Right renal pelvis (tissue), 4 donors: ENCODE measurements around the gene IKBKE. TPM values are rescaled to one million over a fixed set of nuclear protein-coding genes. Genes with fewer than 3 reads are reported as not detected.
"Not testable (repeated sequence)": the region's sequence is repeated elsewhere in the genome, so short reads cannot be mapped to it uniquely, and the experiment has no call there.

Experiments
- DNase-seq, 4 donors: peaks; one replicate each; pipeline ENCODE4 v3.0.0-alpha.2; 2013; ENCODE audit warnings: low read depth in 4 of 4, low spot score in 3 of 4, missing footprints in 1 of 4
- polyA plus RNA-seq, 4 donors: library from polyadenylated mRNA; unstranded; fragments of 120-200 nt; gene quantifications; one replicate each; pipeline ENCODE4 v1.2.1, GENCODE V29; 2013; ENCODE audit not compliant: insufficient read length in 4 of 4

Gene IKBKE
- polyA plus RNA-seq, 4 donors = 4.3 to 4.9 (median 4.6) TPM

DNA sequence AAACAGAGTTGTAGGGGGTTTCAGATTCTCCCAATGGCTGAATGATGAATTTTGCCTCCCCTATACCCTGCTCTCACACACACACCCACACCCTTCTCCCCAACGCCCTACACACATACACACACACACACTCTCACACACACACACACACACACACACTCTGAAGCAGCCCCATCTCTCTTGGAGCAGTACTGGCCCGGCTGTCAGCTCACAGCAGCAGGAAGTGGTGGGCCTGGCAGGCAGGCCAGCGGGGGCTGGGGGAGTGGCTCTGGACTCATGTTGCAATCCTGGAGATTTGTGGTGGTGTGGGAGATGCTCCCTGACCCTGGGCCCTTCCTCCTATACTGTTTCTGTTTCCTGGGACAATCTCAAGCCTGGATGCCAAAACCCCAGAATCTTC, 2.2 kb downstream of the IKBKE start:
- DNase-seq = no peak

- no peak for DNase-seq
Observed at GRCh38 chr1:206472886-206473285, 2.6 kb downstream of the IKBKE start.

DNA sequence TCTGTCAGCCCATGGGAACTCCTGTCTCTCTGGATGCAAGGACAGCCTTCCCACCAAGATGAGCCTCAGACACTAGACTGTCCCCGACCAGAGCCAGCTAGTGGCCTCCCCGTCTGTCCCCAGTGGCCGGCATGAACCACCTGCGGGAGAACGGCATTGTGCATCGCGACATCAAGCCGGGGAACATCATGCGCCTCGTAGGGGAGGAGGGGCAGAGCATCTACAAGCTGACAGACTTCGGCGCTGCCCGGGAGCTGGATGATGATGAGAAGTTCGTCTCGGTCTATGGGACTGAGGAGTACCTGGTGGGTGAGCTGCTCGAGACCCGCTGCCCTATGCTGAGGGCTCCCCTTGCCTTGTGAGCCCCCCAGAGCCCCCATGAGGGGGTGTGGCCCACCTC, 5.8 kb downstream of the IKBKE start:
- DNase-seq = no peak

GRCh38 chr1:206476591-206476990, 6.3 kb downstream of the IKBKE start:
- DNase-seq = no peak

GRCh38 chr1:206477110-206477509, 6.8 kb downstream of the IKBKE start:
- DNase-seq = no peak

DNA sequence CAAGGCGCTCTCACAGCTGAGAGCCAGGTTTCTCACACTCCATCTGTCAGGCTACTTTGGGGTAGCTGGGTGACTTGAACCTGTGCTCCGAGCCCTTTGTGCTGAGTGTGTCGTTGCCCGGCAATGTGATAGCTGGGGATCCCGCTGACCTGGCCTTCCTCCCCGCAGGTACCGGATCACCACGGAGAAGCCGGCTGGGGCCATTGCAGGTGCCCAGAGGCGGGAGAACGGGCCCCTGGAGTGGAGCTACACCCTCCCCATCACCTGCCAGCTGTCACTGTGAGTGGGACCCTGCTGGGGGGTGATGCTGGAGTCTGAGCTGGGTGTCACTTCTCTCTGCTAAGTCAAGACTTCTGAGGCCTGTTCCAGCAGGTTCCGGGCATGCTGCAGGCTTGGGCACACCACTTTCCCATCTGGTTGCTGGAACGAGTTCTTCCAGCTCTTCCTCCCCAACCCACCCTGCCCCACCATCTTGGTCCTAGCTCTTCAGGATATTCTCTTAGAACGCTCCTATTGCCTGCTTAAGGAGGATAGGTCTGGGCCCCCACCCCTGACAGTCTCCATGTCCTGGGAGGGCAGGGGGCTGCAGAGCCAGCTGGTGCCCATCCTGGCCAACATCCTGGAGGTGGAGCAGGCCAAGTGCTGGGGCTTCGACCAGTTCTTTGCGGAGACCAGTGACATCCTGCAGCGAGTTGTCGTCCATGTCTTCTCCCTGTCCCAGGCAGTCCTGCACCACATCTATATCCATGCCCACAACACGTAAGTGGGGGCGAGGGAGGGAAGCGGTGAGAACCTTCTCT, 7.5 kb downstream of the IKBKE start:
- no peak for DNase-seq

DNA sequence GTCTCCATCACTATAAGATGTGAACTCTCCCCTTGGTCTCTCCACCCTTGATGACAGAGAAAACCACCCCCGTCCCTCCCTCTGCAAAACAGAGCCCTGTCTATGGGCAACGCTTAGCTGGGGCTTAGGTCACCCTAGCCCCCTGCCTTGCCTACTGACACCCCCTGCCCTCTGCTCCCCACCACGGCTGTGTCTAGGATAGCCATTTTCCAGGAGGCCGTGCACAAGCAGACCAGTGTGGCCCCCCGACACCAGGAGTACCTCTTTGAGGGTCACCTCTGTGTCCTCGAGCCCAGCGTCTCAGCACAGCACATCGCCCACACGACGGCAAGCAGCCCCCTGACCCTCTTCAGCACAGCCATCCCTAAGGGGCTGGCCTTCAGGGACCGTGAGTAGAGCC, 8.5 kb downstream of the IKBKE start:
- DNase-seq = no peak

GRCh38 chr1:206479183-206480125, 9.2 kb downstream of the IKBKE start:
- peak in 2 of 4 donors; percentile 71 to 80 for DNase-seq

DNA sequence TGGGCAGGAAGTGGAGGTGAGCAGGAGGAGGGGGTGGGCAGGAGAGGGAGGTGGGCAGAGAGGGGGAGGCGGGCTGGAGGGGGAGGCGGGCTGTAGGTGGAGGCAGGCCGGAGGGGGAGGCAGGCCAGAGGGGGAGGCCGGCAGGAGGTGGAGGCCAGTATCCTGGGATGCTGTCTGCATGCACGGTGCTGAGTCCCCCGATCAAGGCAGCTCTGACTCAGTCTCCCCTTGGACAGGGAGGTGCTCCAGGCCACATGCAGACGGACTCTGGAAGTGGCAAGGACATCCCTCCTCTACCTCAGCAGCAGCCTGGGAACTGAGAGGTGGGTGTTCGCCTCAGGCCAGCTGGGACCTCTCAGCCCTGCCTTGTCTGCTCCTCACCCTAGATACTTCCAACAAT, 9.9 kb downstream of the IKBKE start:
- no peak for DNase-seq

DNA sequence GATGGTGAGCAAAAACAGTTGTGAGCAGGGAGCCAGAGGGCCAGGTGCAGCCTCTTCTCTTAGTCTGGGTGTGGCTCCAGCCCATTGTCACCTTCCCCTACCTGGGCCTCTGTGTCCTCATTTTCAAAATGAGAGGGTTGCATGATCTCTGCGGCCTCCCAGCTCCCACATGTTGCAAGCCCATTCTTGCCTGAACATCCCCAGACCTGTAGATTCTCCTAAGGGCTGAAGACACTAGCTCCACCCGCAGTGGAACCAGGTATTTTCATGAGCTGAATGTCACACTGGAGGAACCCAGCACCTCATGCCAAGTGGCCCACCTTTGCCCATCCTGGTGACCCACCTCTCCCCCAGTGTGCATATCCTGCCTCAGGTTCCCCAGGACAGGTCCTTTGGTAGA, 12.3 kb downstream of the IKBKE start:
- DNase-seq = no peak

DNA sequence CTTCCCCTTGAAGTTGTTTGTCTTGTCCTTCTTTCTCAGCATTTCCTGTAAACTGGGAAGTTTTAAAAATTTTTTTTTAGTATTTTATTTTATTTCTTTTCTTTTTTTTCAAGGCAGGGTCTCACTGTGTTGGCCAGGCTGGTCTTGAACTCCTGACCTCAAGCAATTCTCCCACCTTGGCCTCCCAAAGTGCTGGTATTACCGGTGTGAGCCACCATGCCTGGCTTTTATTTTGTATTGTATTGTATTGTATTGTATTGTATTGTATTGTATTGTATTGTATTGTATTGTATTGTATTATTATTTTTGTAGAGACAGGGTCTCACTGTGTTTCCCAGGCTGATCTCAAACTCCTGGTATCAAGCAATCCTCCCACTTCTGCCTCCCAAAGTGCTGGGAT, 13.6 kb downstream of the IKBKE start:
- DNase-seq = not testable (repeated sequence)

DNA sequence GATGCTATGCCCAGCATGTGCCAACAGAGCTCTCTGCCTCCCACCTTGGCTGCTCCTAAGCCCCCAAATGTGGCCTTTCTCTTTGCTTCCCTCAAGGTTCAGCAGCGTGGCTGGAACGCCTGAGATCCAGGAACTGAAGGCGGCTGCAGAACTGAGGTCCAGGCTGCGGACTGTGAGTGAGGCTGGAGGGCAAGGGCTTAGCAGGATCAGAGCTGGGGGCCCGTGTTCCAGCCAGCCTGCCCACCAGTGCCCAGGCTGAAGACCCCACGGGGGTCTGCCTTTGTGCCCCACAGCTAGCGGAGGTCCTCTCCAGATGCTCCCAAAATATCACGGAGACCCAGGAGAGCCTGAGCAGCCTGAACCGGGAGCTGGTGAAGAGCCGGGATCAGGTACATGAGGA, 14.6 kb downstream of the IKBKE start:
- no peak for DNase-seq

DNA sequence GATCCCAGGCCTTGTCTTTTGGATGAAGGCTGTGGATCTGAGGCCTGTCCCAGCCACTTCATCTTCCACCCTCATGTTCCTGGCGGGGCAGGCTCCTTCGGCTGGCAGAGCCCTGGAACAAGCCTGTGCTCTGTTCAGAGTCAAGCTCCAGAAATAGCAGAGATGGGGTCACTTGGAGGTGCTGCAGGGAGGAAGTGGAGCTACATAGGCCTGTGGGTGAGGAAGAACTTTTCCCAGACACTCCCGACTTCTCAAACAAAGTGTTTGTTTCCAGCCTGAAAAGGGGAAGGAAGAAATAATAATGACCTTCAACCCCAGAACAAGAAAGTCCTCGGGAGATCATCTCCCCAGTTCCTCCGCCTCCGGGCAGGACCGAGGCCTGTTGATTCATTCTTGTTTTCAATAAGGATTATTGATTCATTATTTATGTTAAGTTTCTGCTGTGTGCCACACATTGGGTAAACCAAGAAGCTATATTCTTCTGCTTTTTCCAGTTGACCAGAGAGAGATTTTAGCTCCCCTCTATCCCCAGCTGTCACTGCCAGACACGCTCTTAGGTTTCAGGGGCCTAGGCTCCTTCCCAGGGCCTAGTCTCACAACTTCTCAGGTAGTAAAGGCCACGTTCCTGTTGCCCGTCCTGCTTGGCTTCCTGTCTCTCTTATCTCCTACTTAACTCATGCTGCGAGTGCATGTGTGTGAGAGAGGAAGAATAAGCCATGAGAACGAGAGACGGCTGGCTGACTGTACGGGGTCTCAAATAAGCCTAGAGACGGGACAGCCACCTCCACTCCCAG, 16.9 kb downstream of the IKBKE start:
- DNase-seq = no peak

- DNase-seq = no peak
Observed at GRCh38 chr1:206487970-206488369, 17.7 kb downstream of the IKBKE start.

DNA sequence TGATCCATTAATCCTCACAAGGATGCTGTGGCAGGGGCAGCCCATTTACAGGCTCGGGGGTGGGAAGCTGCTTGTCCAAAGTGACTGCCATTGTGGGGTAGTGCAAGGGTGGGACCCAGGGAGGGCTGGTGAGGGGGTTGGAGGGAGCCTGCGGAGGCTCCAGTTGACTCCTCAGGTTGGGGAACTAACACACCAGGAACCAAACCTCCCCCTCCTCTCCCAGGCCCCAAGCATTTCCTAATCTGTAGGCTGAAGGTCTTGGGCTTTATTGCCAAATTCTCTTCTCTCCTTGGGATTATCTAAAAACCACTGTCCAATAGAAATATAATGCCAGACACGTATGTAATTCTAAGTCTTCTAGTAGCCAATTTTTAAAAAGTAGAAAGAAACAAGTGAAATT, 18.2 kb downstream of the IKBKE start:
- DNase-seq = no peak

DNA sequence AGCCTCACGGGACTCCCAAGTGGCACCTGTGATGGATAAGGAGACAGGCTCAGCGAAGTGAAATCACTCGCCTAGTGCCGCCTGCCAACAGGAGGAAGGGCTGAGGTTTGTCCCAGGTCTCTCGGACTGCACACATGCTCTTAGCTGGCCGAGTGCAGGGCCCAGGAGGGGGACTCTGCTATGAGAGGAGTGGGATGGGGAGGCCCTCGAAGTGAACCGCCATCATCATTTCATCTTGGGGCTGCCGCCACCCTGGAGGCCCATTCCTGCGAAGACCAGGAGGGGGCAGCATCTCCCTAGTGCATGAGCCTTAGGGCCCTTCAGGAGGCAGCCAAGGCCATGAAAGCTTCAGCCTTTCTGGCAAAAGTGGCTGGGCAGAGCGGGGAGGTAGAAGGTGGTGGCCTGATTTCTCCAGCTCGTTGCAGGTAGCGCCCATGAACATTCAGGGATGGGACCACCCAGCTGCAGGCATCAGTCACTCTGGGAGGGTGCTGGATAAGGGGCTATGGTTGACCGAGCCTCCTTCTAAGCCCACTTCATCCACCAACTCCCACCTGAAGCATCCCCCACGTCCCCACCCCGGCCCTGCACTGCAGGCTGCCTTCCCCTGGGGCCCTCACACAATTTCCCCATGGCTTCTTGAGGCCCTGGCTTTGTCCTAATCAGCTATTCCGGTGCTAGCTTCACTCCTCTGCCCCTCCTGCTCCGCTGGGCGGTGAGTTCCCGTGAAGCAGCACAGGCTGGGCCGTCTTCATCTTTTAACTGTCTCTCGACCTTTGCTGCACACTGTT, 19.9 kb downstream of the IKBKE start:
- DNase-seq = peak in 1 of 4 donors; percentile 64

GRCh38 chr1:206490771-206491405, 20.6 kb downstream of the IKBKE start:
- DNase-seq = no peak

DNA sequence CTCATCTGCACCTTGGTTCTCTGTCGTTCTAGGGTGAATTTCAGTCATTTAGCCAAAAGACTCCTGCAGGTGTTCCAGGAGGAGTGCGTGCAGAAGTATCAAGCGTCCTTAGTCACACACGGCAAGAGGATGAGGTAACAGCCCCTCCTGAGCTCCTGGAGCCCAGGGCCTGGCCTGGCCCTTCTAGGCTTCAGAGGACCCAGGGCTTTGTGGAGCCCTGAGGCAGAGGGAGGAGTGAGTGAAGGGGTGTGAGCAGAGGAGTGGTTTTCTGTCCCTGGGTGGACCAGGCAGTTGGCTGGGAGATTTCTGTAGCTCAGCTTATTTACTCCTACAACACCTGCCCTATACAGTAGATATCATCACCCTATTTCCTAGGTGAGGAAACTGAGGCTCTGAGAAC, 21.3 kb downstream of the IKBKE start:
- DNase-seq = no peak

DNA sequence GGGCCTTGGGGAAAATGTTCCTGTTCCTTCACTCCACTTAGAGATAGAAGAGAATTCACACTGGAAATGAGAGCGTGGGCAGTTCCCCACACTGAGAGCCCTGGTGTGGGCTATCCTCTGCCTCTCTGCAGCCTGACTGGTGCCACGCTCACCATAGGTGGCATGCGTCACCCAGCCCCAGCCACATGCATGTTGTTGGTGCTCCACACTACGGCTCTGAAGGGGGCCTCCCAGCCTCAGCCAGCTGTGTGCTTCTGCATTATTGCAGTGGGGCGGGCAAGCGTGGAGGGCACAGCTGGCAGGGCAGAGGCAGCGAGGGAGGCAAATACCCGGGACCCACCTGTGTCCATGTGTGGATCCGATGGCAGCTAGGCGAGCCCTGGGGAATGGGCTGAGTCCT, 22.3 kb downstream of the IKBKE start:
- no peak for DNase-seq

- DNase-seq = no peak
Observed at GRCh38 chr1:206493279-206493678, 23.0 kb downstream of the IKBKE start.
